HEK293 (cell line): ENCODE data around the gene OSCP1.
"Not testable (repeated sequence)": the region's sequence is repeated elsewhere in the genome, so short reads cannot be mapped to it uniquely, and the experiment has no call there.

Experiments
- CTCF ChIA-PET: fragments of 350-600 bp; formaldehyde crosslinking; extraction: SDS; loops from one replicate; lab custom pipeline; 2021; ENCODE audit warnings: antibody characterized with exemption; lab: Yijun Ruan, JAX
- POLR2A ChIA-PET: fragments of 300-600 bp; formaldehyde crosslinking; extraction: SDS; loops from one replicate; lab custom pipeline; 2020; ENCODE audit warnings: antibody characterized with exemption, inconsistent platforms; lab: Yijun Ruan, JAX
- H3K27ac ChIP-seq: fragments of 200-500 bp; sonication (Bioruptor generic); 2 replicates; pipeline ENCODE4 v1.5.1; 2014; ENCODE audit warnings: low read depth, low read length, control low read depth, inconsistent platforms; ENCODE audit errors: extremely low read depth
- H3K36me3 ChIP-seq, 2 experiments: fragments of 200-500 bp in 1 of 2; sonication (Bioruptor generic) in 1 of 2; 1 replicate in 1 of 2; 2 replicates in 1 of 2; pipeline ENCODE4 v1.5.1; 2014 to 2017; ENCODE audit warnings: inconsistent platforms in 2 of 2, low read length in 2 of 2; ENCODE audit not compliant: control insufficient read depth in 2 of 2, insufficient read depth in 1 of 2
- H3K4me1 ChIP-seq: fragments of 200-500 bp; sonication (Bioruptor generic); 2 replicates; pipeline ENCODE4 v1.5.1; 2014; ENCODE audit warnings: mild to moderate bottlenecking, low read length, inconsistent platforms; ENCODE audit not compliant: control insufficient read depth, insufficient read depth
- H3K4me3 ChIP-seq: 2 replicates; pipeline ENCODE4 v1.5.1; 2011; ENCODE audit warnings: low read depth, mild to moderate bottlenecking, control low read depth, low read length, moderate library complexity
- H3K9me3 ChIP-seq: fragments of 200-500 bp; sonication (Bioruptor generic); 2 replicates; pipeline ENCODE4 v1.5.1; 2014; ENCODE audit warnings: low read depth, low read length, inconsistent platforms; ENCODE audit not compliant: control insufficient read depth, insufficient read depth
- TF ChIP-seq, protein P1 (sequence below): fragments of 450-650 bp; formaldehyde crosslinking; IDR thresholded peaks from 2 replicates; pipeline ENCODE4 v1.5.1; 2017; ENCODE audit warnings: missing biosample characterization, missing genetic modification characterization
- TF ChIP-seq, protein P2 (sequence below): fragments of 450-650 bp; formaldehyde crosslinking; IDR thresholded peaks from 2 replicates; pipeline ENCODE4 v1.5.1; 2016; ENCODE audit warnings: missing biosample characterization, missing genetic modification characterization, borderline replicate concordance

OSCP1 gene

DNA sequence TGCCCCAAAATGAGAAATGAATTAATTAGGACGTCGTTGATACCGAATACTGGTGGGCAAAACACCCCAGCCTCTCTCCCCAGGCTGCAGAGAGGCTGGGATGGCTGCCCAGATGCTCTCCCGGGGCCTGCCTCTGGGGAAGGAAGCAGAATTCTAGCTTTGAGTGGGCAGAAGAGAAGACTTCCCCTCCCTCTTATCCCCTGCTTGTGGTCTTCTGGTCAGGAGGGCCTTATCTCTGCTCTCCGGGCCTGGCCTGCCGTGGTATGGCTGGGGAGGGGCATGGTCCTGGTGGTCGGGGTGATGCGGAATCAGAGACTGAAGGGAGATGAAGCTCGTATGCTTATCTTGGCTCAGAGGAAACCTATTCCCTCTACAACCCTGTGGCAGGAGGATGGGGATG, 42.2 kb upstream of the OSCP1 start:
- TF ChIP-seq, protein P1, sequence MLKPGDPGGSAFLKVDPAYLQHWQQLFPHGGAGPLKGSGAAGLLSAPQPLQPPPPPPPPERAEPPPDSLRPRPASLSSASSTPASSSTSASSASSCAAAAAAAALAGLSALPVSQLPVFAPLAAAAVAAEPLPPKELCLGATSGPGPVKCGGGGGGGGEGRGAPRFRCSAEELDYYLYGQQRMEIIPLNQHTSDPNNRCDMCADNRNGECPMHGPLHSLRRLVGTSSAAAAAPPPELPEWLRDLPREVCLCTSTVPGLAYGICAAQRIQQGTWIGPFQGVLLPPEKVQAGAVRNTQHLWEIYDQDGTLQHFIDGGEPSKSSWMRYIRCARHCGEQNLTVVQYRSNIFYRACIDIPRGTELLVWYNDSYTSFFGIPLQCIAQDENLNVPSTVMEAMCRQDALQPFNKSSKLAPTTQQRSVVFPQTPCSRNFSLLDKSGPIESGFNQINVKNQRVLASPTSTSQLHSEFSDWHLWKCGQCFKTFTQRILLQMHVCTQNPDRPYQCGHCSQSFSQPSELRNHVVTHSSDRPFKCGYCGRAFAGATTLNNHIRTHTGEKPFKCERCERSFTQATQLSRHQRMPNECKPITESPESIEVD (tag by site-specific recombination), result no peak
- H3K4me1 ChIP-seq, result no peaks in the 10 kb centered on the region
- H3K27ac ChIP-seq, result no peak overlapping the region
- ChIA-PET POLR2A (no interaction called here), CTCF (interaction anchor here (1.9 kb wide), 1 partner anchor 24 kb away, joined by 10 read pairs; no protein-coding TSS in a partner anchor)
- H3K9me3 ChIP-seq, result no peaks in the 10 kb centered on the region
- H3K4me3 ChIP-seq, result no peak overlapping the region
- no peaks in the 10 kb centered on the region for H3K36me3 ChIP-seq

DNA sequence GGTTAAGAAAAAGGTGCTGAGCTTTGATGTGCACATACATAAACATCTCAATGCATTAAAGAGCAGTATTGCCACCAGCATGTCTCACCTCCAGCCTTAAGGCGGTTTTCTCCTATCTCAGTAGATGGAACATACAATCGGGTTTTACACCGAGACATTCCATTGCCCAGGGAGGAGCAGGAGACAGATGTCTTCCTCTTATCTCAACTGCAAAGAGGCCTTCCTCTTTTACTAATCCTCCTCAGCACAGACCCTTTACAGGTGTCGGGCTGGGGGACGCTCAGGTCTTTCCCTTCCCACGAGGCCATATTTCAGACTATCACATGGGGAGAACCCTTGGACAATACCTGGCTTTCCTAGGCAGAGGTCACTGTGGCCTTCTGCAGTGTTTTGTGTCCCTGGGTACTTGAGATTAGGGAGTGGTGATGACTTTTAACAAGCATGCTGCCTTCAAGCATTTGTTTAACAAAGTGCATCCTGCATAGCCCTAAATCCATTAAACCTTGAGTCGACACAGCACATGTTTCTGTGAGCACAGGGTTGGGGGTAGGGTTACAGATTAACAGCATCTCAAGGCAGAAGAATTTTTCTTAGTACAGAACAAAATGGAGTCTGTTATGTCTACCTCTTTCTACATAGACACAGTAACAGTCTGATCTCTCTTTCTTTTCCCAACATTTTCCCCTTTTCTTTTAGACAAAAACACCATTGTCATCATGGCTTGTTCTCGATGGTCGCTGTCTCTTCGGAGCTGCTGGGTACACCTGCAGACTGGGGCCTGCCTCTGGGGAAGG, 39.2 kb upstream of the OSCP1 start:
- CTCF ChIA-PET, POLR2A ChIA-PET, H3K36me3 ChIP-seq, H3K27ac ChIP-seq, H3K4me1 ChIP-seq, H3K9me3 ChIP-seq, H3K4me3 ChIP-seq: not testable (repeated sequence)

DNA sequence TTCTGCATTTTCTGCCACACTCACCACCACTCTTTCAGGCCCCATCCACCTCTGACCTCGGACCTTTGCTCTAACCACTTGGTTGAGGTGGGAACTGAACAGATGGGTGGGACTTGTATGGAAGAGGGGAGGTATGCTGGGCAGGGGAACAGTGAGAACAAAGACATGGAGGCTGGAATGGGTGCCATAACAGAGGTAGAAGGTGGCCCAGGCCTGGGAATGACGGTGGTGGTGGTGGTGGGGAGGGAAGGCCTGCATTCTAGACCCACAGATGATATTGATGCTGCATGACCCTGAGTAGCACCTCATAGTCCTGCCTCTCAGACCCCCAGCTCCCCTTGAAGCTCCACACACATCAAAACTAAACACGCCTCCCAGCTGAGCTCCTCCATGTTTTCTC, 37.7 kb upstream of the OSCP1 start:
- TF ChIP-seq, protein P2, sequence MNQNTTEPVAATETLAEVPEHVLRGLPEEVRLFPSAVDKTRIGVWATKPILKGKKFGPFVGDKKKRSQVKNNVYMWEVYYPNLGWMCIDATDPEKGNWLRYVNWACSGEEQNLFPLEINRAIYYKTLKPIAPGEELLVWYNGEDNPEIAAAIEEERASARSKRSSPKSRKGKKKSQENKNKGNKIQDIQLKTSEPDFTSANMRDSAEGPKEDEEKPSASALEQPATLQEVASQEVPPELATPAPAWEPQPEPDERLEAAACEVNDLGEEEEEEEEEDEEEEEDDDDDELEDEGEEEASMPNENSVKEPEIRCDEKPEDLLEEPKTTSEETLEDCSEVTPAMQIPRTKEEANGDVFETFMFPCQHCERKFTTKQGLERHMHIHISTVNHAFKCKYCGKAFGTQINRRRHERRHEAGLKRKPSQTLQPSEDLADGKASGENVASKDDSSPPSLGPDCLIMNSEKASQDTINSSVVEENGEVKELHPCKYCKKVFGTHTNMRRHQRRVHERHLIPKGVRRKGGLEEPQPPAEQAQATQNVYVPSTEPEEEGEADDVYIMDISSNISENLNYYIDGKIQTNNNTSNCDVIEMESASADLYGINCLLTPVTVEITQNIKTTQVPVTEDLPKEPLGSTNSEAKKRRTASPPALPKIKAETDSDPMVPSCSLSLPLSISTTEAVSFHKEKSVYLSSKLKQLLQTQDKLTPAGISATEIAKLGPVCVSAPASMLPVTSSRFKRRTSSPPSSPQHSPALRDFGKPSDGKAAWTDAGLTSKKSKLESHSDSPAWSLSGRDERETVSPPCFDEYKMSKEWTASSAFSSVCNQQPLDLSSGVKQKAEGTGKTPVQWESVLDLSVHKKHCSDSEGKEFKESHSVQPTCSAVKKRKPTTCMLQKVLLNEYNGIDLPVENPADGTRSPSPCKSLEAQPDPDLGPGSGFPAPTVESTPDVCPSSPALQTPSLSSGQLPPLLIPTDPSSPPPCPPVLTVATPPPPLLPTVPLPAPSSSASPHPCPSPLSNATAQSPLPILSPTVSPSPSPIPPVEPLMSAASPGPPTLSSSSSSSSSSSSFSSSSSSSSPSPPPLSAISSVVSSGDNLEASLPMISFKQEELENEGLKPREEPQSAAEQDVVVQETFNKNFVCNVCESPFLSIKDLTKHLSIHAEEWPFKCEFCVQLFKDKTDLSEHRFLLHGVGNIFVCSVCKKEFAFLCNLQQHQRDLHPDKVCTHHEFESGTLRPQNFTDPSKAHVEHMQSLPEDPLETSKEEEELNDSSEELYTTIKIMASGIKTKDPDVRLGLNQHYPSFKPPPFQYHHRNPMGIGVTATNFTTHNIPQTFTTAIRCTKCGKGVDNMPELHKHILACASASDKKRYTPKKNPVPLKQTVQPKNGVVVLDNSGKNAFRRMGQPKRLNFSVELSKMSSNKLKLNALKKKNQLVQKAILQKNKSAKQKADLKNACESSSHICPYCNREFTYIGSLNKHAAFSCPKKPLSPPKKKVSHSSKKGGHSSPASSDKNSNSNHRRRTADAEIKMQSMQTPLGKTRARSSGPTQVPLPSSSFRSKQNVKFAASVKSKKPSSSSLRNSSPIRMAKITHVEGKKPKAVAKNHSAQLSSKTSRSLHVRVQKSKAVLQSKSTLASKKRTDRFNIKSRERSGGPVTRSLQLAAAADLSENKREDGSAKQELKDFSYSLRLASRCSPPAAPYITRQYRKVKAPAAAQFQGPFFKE, result no peak
- TF ChIP-seq, all 188 proteins: peak for 0
- no peaks in the 10 kb centered on the region for H3K4me1 ChIP-seq
- no peaks in the 10 kb centered on the region for H3K36me3 ChIP-seq
- ChIA-PET POLR2A (no interaction called here), CTCF (interaction anchor here (0.7 to 1.3 kb wide), 2 partner anchors 17 to 29 kb away, joined by 3 read pairs; no protein-coding TSS in a partner anchor)
- H3K9me3 ChIP-seq, result no peaks in the 10 kb centered on the region
- no peak overlapping the region for H3K27ac ChIP-seq
- no peak overlapping the region for H3K4me3 ChIP-seq

DNA sequence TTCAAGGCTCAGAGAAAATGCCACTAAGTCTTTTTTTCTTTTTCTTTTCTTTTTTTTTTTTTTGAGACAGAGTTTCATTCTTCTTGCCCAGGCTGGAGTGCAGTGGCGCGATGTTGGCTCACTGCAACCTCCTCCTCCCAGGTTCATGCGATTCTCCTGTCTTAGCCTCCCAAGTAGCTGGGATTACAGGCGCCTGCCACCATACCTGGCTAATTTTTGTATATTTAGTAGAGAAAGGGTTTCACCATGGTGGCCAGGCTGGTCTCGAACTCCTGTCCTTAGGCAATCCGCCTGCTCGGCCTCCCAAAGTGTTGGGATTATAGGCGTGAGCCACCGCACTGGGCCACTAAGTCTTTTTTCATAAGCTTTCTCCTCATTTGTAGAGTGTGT, 37.1 kb upstream of the OSCP1 start:
- not testable (repeated sequence) for H3K4me1 ChIP-seq, H3K9me3 ChIP-seq, H3K36me3 ChIP-seq, H3K4me3 ChIP-seq, H3K27ac ChIP-seq
- ChIA-PET POLR2A (interaction anchor here (0.6 kb wide), 1 partner anchor 106 kb away, joined by 3 read pairs; no protein-coding TSS in a partner anchor), CTCF (interaction anchor here (0.9 to 1.3 kb wide), 2 partner anchors 29 to 41 kb away, joined by 3 to 4 read pairs; no protein-coding TSS in a partner anchor)
